ENCODE results near the gene TMEM198. TPM values are rescaled to one million over a fixed set of nuclear protein-coding genes. Genes with fewer than 3 reads are reported as not detected.

Gene TMEM198
- polyA plus RNA-seq, 3 donors from 2014 or later = 0.44 TPM; not detected in 2

DNA sequence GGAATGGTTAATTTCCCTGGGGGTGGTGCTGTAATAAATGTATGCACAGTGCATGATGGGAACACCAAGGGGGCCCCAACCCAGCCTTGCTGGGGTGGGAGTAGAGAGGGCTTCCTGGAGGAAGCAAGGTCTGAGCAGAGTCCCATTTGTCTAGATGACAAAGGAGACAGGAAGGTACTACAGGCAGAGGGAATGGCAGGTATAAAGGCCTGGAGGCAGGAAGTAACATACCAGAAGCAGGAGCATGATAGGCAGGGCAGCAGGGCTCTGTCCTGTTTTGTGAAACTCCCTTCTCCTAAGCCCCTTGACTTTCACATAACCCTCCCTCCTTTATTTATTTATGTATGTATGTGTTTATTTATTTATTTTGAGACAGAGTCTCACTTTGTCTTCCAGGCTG, 41.2 kb upstream of the TMEM198 start:
- Mint-ChIP-seq H3K4me3 (no peak overlapping the region), H3K36me3 (peaks cover 20 to 25% (median 20%) of the 10 kb centered on the region in 3 donors), H3K4me1 (peaks cover 22 to 32% of the 10 kb centered on the region in 2 donors), H3K27me3 (ENCODE audit: low read depth in 3 of 3) (peaks cover 1 to 6% (median 6%) of the 10 kb centered on the region in 3 donors), H3K27ac (no peak overlapping the region), H3K9me3 (no peaks in the 10 kb centered on the region)
- no peak for DNase-seq

DNA sequence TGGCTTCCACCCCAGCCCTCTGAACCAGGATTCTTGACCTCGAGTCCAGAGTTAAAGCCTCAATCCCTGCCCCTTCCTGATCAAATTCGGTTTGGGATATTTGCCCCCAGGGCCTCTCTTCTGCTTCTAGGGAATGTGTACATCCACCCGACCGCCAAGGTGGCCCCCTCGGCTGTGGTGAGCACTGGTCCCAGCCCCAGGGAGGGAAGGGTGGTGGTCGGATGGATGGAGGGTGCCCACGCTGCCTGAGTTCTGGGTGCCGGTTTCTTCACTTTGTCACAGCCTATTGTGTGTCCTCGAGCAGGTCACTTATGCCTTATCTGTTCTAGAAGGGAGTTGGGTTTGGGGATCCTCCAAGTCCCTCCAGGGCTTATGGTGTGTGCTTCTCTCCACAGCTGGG, 38.2 kb upstream of the TMEM198 start:
- peaks cover 5 to 13% (median 6%) of the 10 kb centered on the region in 3 donors for H3K27me3 Mint-ChIP-seq (ENCODE audit: low read depth in 3 of 3)
- H3K4me1 Mint-ChIP-seq = peaks cover 9 to 12% of the 10 kb centered on the region in 2 donors
- H3K4me3 Mint-ChIP-seq = no peak overlapping the region
- no peak overlapping the region for H3K27ac Mint-ChIP-seq
- H3K36me3 Mint-ChIP-seq = peaks cover 20 to 25% (median 22%) of the 10 kb centered on the region in 3 donors
- no peak for DNase-seq
- H3K9me3 Mint-ChIP-seq = no peaks in the 10 kb centered on the region

DNA sequence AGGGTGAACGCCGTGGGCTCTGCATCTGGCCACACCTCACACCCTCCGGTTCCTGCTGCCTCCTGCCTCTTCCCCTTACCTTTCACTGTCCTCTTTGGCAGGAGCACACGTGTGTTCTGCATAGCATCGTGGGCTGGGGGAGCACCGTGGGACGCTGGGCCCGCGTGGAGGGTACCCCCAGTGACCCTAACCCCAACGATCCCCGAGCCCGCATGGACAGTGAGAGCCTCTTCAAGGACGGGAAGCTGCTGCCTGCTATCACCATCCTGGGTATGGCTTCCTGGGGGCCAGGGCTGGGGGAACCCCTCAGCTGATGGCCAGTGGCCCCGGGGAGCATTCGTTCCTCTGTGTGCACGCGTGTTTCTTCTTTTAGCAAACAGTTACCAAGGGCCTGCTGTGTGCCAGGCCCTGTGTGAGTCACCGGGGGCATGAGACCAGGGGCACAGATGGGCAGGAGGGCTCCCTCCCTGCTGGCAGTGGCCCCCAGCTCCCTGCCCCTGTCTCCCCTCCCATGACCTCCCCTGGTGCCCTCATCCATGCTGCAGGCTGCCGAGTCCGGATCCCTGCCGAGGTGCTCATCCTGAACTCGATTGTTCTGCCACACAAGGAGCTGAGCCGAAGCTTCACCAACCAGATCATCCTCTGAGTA, 37.6 kb upstream of the TMEM198 start:
- H3K36me3 Mint-ChIP-seq = peaks cover 20 to 25% (median 22%) of the 10 kb centered on the region in 3 donors
- DNase-seq = no peak
- H3K4me1 Mint-ChIP-seq = peaks cover 9 to 10% of the 10 kb centered on the region in 2 donors
- H3K4me3 Mint-ChIP-seq = no peak overlapping the region
- peaks cover 6 to 13% (median 10%) of the 10 kb centered on the region in 3 donors for H3K27me3 Mint-ChIP-seq (ENCODE audit: low read depth in 3 of 3)
- no peaks in the 10 kb centered on the region for H3K9me3 Mint-ChIP-seq
- H3K27ac Mint-ChIP-seq = no peak overlapping the region

DNA sequence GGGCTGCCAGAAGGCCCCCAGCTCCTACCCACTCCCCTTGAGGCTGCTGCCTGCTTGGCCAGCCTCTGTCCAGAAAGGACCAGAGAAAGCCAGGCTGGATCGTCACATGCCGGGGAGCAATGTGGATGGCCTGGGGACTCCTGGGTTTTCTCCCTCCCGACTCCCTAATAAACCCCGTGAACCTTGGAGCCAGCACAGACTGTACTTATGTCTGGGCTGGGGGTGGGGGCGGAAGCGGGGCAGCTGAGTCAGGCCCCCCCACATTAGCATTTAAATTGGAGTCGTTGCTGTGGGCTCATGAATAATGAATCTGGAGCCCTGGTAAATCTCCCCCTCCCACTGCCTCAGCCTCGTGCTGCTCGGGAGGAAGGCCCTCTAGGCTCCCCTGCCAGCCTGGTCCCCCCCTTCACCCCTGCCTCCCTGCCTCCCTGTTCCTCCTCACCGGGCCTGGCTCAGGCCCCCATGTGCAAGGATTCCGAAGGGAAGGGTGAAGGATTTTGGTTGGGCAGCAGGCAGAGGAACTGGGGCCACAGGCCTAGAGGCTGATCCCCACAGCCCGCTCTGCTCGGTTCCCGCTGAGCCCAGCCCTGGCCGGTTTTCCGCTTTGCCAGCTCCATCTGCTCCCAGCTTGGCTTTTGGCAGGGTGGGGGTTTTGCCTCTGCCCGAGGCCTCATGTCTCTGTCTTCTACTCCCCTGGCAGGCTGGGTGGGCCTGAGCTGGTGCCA, 36.9 kb upstream of the TMEM198 start:
- Mint-ChIP-seq H3K4me1 (peaks cover 9 to 10% of the 10 kb centered on the region in 2 donors), H3K27me3 (ENCODE audit: low read depth in 3 of 3) (peaks cover 6 to 16% (median 12%) of the 10 kb centered on the region in 3 donors), H3K4me3 (no peak overlapping the region), H3K27ac (no peak overlapping the region), H3K36me3 (peaks cover 20 to 25% (median 22%) of the 10 kb centered on the region in 3 donors), H3K9me3 (no peaks in the 10 kb centered on the region)
- DNase-seq = no peak

DNA sequence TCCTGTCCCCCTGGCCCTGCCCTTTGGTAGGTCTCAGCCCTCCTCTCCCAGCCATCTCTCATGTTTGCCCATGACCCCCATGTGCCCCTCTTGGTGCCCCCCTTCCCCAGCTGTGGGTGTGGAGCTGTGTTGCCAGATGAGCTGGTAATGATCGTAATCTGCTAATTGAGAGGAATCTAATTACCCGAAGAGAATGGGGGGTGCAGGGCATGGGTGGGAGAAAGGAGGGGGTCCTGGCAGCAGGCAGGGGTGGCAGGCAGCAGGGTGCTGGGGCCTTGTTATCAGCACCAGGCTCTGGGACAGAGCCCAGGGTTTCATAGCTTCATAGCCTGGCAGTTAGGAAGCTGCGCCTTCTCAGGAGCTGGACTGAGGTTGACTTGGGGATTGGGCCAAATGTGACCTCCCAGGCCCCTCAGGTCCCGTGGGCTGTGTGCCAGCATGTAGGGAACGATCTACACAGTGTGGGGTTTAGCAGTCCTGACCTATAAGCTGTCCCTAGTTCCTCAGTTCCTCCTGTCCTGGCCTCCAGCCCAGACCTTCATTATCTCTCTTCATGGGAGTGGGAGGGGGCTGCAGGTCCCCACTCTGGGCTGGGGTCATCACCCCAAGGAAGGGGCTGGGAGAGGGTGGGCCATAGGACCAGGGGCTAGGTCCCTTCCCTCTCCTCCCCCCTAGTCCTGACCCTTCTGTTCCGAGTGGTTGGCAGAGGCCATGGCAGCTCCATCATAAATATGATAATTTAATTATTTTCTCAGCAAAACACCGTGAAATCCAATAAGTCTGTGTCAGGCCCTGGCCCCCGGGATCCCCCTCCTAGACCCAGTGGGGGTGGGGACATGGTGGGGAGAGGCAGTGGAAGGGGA, 36.0 kb upstream of the TMEM198 start:
- H3K27ac Mint-ChIP-seq = no peak overlapping the region
- no peak overlapping the region for H3K4me3 Mint-ChIP-seq
- peaks cover 9 to 10% of the 10 kb centered on the region in 2 donors for H3K4me1 Mint-ChIP-seq
- no peak for DNase-seq
- H3K9me3 Mint-ChIP-seq = no peaks in the 10 kb centered on the region
- peaks cover 20 to 22% (median 21%) of the 10 kb centered on the region in 3 donors for H3K36me3 Mint-ChIP-seq
- H3K27me3 Mint-ChIP-seq (ENCODE audit: low read depth in 3 of 3) = peaks cover 8 to 20% (median 10%) of the 10 kb centered on the region in 3 donors

DNA sequence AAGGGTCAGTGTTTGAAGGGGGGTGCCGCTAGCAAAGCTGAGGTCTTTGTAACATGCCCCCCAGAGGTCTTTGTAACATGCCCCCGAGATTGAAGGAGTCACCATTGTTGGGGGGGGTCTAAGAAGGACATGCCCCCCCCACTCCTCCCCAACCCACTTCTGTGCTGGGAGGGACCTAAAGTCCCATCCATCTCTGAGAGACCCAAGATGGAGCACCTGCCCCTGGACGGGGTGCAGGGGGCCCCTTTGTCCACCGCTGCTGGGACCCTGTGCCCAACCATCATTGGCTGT, 35.4 kb upstream of the TMEM198 start:
- DNase-seq = no peak
- Mint-ChIP-seq H3K4me3 (no peak overlapping the region), H3K4me1 (peaks cover 9 to 10% of the 10 kb centered on the region in 2 donors), H3K9me3 (no peaks in the 10 kb centered on the region), H3K27ac (no peak overlapping the region), H3K27me3 (ENCODE audit: low read depth in 3 of 3) (peaks cover 10 to 23% (median 12%) of the 10 kb centered on the region in 3 donors), H3K36me3 (peaks cover 20 to 21% (median 20%) of the 10 kb centered on the region in 3 donors)

DNA sequence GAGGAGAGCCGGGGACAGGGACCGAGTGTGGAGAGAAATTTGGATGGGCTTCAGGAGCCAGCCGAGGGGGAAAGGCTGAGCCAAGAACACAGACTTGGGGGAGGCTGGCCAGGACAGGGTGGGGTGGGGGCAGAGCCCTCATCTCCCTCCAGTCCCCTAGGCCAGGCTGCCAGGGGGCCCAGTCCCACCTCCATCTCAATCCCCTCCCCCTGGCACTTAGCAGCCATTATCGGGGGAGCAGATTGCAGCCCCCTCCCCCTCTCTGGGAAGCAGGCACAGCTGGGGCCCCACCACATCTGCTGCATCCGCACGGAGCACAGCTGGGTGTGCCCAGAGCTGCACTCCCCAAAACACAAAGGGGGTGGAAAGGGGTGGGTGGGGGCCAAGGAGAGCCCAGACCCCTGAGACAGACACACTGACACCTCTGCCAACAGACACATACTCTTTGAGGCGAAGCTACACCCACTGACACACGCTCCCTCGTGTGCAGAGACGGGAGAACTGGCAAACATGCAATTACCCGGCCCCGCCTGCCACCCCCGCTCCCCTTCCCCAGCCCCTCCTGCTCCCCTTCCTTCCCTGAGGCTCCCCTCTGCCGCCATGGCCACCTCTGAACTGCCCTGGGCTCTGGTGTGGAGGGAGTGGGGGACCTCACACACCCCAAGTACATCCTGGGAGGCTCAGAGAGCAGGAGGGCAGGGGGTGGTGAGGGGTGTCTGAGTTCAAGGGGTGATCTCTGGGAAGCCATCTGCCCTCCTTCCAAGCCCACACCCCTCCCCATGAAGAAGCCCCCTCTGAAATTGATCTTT, 34.7 kb upstream of the TMEM198 start:
- H3K4me1 Mint-ChIP-seq = peaks cover 9 to 10% of the 10 kb centered on the region in 2 donors

DNA sequence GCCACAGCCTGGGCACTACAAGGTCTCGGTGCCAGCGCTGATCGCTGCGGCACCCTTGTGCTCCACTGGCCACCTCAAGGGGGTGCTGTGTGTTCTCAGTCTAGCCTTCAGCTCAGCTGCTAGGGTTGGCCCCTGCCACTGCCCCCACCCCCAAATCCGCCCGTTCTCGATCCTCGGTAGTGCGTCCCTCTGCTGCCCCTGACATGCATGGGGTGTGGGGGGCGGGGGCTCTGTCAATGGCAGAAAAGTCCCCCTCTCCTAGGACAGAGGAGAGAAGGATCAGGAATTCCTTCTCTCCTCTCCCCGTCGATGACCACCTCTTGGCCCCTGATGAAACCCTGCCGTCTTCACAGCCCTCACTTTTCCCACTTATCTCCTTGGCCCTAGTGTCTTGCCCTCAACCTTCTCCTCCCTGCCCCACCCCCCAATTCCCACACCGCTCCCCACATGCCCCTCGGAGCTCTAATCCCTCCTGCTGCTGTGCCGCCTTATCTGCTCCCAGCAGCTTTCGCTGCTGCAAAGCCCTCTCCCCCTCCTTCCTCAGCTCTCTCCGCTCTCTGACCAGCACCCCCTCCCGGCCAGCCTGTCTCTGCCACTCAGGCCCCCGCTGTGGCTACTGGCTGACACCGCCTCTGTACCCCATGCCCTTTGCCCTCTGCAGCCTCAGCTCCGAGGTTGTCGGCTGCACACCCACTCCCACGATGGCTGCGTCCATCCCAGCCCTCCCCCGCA, 33.9 kb upstream of the TMEM198 start:
- Mint-ChIP-seq H3K4me3 (peak overlapping the region; percentile 3 to 63 (median 34)), H3K9me3 (peaks cover 0 to 3% (median 0%) of the 10 kb centered on the region in 6 donors), H3K27ac (no peak overlapping the region), H3K27me3 (ENCODE audit: low read depth in 3 of 3) (peaks cover 10 to 24% (median 14%) of the 10 kb centered on the region in 3 donors), H3K36me3 (peaks cover 5 to 10% (median 5%) of the 10 kb centered on the region in 3 donors), H3K4me1 (peaks cover 9 to 10% of the 10 kb centered on the region in 2 donors)
- DNase-seq = peak; percentile 17 to 25 (median 21)

More for the DNA sequence above, 34.7 kb upstream of the TMEM198 start:
- Mint-ChIP-seq H3K4me3 (peak overlapping the region in 3 of 5 donors; percentile 3 to 63 (median 34)), H3K9me3 (peaks cover 0 to 3% (median 0%) of the 10 kb centered on the region in 6 donors), H3K27ac (no peak overlapping the region), H3K36me3 (peaks cover 12 to 17% (median 12%) of the 10 kb centered on the region in 3 donors), H3K27me3 (ENCODE audit: low read depth in 3 of 3) (peaks cover 10 to 23% (median 14%) of the 10 kb centered on the region in 3 donors)
- DNase-seq = no peak

DNA sequence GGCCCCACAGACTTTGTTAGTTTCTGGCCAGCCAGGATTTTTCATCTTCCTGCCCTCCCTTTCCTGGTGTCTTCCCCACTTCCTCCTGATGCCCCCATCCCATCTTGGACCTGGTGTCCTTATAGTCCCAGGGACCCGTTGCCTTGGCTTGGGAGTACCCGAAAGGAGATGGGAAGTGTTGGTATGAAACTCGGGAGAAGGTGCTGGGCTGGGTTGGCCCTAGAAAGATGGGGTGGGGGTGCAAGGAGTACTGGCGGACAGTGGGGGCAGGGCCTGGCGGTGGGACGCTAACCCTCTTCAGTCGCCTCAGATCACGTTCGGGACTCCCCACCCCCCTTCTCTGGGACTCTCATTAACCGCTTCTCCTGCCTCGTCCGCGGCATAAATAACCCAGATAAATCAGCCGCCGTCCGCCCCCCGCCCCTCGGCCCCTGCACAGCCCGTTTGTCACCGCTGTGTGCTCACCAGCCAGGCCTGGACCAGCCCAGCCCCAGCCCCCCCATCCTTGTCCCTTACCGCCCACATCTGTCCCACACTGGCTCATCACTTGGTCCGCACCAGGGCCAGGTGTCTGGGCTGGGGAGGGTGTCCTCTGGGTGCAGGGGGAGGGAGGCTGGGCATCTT, 33.2 kb upstream of the TMEM198 start:
- Mint-ChIP-seq H3K4me3 (peak overlapping the region in 1 of 5 donors; percentile 63), H3K27me3 (ENCODE audit: low read depth in 3 of 3) (peaks cover 10 to 26% (median 16%) of the 10 kb centered on the region in 3 donors), H3K9me3 (peaks cover 0 to 3% (median 0%) of the 10 kb centered on the region in 6 donors), H3K36me3 (peaks cover 5 to 10% (median 5%) of the 10 kb centered on the region in 3 donors), H3K4me1 (peaks cover 9 to 10% of the 10 kb centered on the region in 2 donors), H3K27ac (no peak overlapping the region)
- no peak for DNase-seq

DNA sequence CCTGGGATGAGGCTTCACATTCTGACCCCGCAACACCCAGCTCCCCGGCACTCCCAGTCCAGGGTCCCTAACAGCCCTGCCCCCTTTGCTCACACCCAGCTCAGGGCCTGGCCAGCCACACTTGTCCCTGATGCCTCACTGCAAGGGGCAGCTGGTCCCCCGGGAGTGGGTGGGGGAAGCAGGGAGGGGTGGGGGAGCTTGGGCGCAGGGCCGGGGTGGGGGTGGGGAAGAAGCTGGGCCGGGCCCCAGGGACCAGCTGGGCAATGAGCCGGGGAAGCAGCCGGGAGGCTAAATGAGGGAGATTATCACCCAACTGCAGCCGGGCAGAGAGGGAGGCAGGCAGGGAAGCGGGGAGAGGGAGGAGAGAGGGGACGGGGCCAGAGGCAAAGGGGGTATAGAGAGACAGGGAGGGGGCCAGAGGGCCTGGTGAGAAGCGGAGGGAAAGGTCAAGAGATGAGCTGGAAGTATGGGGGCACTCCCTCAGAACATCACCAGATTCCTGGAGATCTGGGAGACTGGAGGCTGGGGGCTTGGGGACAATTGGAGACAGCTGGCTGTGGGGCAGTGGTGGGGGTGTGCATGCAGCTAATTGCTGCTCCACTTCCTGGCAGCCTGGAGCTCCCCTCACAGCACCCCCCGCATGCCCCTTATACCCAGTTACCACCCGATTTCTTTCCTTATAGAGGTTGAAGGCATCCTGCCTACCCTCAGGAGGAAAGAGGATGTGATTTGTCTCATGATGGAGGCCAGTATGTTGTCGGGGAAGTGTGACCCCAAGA, 32.1 kb upstream of the TMEM198 start:
- no peak for DNase-seq
- Mint-ChIP-seq H3K36me3 (peaks cover 2 to 6% (median 3%) of the 10 kb centered on the region in 3 donors), H3K27me3 (ENCODE audit: low read depth in 3 of 3) (peaks cover 14 to 28% (median 19%) of the 10 kb centered on the region in 3 donors), H3K9me3 (peaks cover 0 to 3% (median 0%) of the 10 kb centered on the region in 6 donors), H3K4me1 (peaks cover 9 to 10% of the 10 kb centered on the region in 2 donors), H3K4me3 (no peak overlapping the region), H3K27ac (no peak overlapping the region)

DNA sequence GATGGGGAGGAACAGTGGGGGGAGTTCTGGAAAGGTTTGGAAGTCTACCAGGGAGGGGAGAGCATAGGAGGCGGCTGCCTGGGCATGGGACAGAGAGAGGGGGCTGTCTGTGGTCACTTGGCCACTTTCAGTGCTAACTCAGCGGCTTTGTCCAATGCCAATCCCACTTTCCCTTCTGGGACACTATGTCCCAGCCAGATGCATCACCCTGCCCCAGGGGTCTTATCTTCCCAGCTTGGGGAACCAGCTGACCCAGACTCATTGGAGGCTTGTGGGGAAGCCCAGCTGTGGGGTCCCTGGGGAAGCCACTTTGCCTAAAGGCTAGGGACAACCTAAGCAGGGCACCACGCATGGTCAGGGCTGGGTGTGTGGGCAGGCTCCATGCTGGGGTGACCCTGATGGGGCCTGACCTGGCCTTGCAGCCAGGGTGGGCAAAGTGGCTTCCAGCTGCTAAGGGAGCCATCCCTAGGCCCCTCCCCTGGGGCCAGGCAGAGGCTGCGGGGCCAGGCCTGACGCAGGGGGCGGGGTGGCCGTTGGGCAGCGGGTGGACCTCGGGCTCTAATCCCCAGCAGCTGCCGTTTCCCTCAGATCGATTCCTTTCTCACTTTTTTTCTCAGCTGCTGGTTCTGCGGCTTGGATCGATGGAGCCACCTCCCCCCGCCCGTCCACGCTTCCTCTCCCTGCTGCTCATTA, 31.2 kb upstream of the TMEM198 start:
- Mint-ChIP-seq H3K4me3 (no peak overlapping the region), H3K9me3 (peaks cover 0 to 3% (median 0%) of the 10 kb centered on the region in 6 donors), H3K4me1 (peaks cover 9 to 10% of the 10 kb centered on the region in 2 donors), H3K27ac (no peak overlapping the region), H3K27me3 (ENCODE audit: low read depth in 3 of 3) (peaks cover 14 to 31% (median 19%) of the 10 kb centered on the region in 3 donors), H3K36me3 (peaks cover 0 to 3% (median under 1%) of the 10 kb centered on the region in 3 donors)
- DNase-seq = no peak
